Ishikawa (cell line): ENCODE data around the gene NOB1.

ENCODE experiments used
- CEBPB ChIP-seq: IDR thresholded peaks from 2 replicates; pipeline ENCODE4 v1.6.1; 2012
- CREB1 ChIP-seq: IDR thresholded peaks from 2 replicates; pipeline ENCODE4 v1.6.1; 2012; ENCODE audit warnings: low read depth
- EGR1 ChIP-seq: IDR thresholded peaks from 2 replicates; pipeline ENCODE4 v1.6.1; 2012
- EP300 ChIP-seq: IDR thresholded peaks from 2 replicates; pipeline ENCODE4 v1.6.1; 2012; ENCODE audit warnings: borderline replicate concordance
- FOXM1 ChIP-seq: IDR thresholded peaks from 2 replicates; pipeline ENCODE4 v1.6.1; 2012; ENCODE audit warnings: low read depth, borderline replicate concordance
- MAX ChIP-seq: IDR thresholded peaks from 2 replicates; pipeline ENCODE4 v1.6.1; 2012
- NFIC ChIP-seq: IDR thresholded peaks from 2 replicates; pipeline ENCODE4 v1.6.1; 2012
- RAD21 ChIP-seq: IDR thresholded peaks from 2 replicates; pipeline ENCODE4 v1.6.1; 2012; ENCODE audit warnings: low read depth
- TAF1 ChIP-seq: IDR thresholded peaks from 2 replicates; pipeline ENCODE4 v1.6.1; 2012; ENCODE audit warnings: low read depth, mild to moderate bottlenecking
- TCF12 ChIP-seq: IDR thresholded peaks from 2 replicates; pipeline ENCODE4 v1.6.1; 2012; ENCODE audit warnings: low read depth
- TEAD4 ChIP-seq: IDR thresholded peaks from 2 replicates; pipeline ENCODE4 v1.6.1; 2012
- YY1 ChIP-seq: IDR thresholded peaks from 2 replicates; pipeline ENCODE4 v1.6.1; 2012; ENCODE audit warnings: low read depth
- ZBTB7A ChIP-seq: IDR thresholded peaks from 2 replicates; pipeline ENCODE4 v1.6.1; 2012; ENCODE audit warnings: low read depth
- TF ChIP-seq, protein P1 (sequence below): IDR thresholded peaks from 2 replicates; pipeline ENCODE4 v1.6.1; 2012
- TF ChIP-seq, protein P2 (sequence below): IDR thresholded peaks from 2 replicates; pipeline ENCODE4 v1.6.1; 2012; ENCODE audit warnings: low read depth, mild to moderate bottlenecking

The NOB1 gene

GRCh38 chr16:69727916-69728270, 26.8 kb downstream of the NOB1 start:
- TF ChIP-seq, protein P1, sequence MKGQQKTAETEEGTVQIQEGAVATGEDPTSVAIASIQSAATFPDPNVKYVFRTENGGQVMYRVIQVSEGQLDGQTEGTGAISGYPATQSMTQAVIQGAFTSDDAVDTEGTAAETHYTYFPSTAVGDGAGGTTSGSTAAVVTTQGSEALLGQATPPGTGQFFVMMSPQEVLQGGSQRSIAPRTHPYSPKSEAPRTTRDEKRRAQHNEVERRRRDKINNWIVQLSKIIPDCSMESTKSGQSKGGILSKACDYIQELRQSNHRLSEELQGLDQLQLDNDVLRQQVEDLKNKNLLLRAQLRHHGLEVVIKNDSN = no peak
- TF ChIP-seq TCF12 = no peak
- TF ChIP-seq FOXM1 = no peak
- TF ChIP-seq NFIC = no peak
- TF ChIP-seq RAD21 = no peak
- no peak for TF ChIP-seq EP300
- no peak for TF ChIP-seq ZBTB7A

- TF ChIP-seq FOXM1 (0 out of 2 replicates have a peak, but pooled peaks have one; percentile 49), CEBPB (no peak), ZBTB7A (no peak), RAD21 (no peak; the same call in 1 of the 2 replicates), TEAD4 (peak; percentile 48; the same call in 1 of the 2 replicates), NFIC (no peak; the same call in 1 of the 2 replicates), CREB1 (peak; percentile 26; the same call in 1 of the 2 replicates), EGR1 (no peak), TCF12 (peak; percentile 62; the same call in 1 of the 2 replicates), MAX (peak; percentile 90), TAF1 (peak; percentile 27; the same call in 1 of the 2 replicates), EP300 (peak; percentile 25; the same call in 1 of the 2 replicates), YY1 (0 out of 2 replicates have a peak, but pooled peaks have one; percentile 7)
- TF ChIP-seq, protein P2, sequence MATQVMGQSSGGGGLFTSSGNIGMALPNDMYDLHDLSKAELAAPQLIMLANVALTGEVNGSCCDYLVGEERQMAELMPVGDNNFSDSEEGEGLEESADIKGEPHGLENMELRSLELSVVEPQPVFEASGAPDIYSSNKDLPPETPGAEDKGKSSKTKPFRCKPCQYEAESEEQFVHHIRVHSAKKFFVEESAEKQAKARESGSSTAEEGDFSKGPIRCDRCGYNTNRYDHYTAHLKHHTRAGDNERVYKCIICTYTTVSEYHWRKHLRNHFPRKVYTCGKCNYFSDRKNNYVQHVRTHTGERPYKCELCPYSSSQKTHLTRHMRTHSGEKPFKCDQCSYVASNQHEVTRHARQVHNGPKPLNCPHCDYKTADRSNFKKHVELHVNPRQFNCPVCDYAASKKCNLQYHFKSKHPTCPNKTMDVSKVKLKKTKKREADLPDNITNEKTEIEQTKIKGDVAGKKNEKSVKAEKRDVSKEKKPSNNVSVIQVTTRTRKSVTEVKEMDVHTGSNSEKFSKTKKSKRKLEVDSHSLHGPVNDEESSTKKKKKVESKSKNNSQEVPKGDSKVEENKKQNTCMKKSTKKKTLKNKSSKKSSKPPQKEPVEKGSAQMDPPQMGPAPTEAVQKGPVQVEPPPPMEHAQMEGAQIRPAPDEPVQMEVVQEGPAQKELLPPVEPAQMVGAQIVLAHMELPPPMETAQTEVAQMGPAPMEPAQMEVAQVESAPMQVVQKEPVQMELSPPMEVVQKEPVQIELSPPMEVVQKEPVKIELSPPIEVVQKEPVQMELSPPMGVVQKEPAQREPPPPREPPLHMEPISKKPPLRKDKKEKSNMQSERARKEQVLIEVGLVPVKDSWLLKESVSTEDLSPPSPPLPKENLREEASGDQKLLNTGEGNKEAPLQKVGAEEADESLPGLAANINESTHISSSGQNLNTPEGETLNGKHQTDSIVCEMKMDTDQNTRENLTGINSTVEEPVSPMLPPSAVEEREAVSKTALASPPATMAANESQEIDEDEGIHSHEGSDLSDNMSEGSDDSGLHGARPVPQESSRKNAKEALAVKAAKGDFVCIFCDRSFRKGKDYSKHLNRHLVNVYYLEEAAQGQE = no peak
- TF ChIP-seq, protein P1 = no peak
Measured at GRCh38 chr16:69726313-69727060, 28.2 kb downstream of the NOB1 start, which contains the start of gene NQO1. Gene NQO1 (minus strand): TSS chr16:69726560. CDS start chr16:69726439, 121 bp downstream.

GRCh38 chr16:69725480-69726312, 29.0 kb downstream of the NOB1 start:
- no peak for TF ChIP-seq CEBPB
- TF ChIP-seq MAX = no peak
- TF ChIP-seq ZBTB7A = no peak
- no peak for TF ChIP-seq EGR1
- no peak; the same call in 1 of the 2 replicates for TF ChIP-seq TAF1
- TF ChIP-seq, protein P2 = no peak
- no peak for TF ChIP-seq TEAD4
- TF ChIP-seq YY1 = no peak
- TF ChIP-seq FOXM1 = no peak
- TF ChIP-seq NFIC = no peak
- TF ChIP-seq RAD21 = no peak
- no peak for TF ChIP-seq TCF12
- TF ChIP-seq EP300 = no peak
- no peak for TF ChIP-seq CREB1
- TF ChIP-seq, protein P1 = no peak

- no peak for TF ChIP-seq CREB1
- no peak for TF ChIP-seq MAX
- TF ChIP-seq, protein P1 = no peak
- TF ChIP-seq EGR1 = no peak
- TF ChIP-seq TAF1 = no peak
- no peak for TF ChIP-seq FOXM1
- TF ChIP-seq RAD21 = no peak
- TF ChIP-seq ZBTB7A = no peak
- no peak for TF ChIP-seq TCF12
- TF ChIP-seq CEBPB = no peak
- TF ChIP-seq YY1 = no peak
- TF ChIP-seq, protein P2 = no peak
- TF ChIP-seq TEAD4 = no peak
- TF ChIP-seq EP300 = no peak
- no peak for TF ChIP-seq NFIC
Measured at GRCh38 chr16:69724981-69725479, 29.7 kb downstream of the NOB1 start.
